HG03280 (cell line): ENCODE data around the gene TOX2.

Experiments used
- ATAC-seq: cut with Tn5 transposase; IDR thresholded peaks from one replicate; pipeline ENCODE4 v1.9.1; 2021; ENCODE audit warnings: mild to moderate bottlenecking, moderate library complexity; ENCODE audit not compliant: unreplicated experiment

TOX2 gene, protein sequence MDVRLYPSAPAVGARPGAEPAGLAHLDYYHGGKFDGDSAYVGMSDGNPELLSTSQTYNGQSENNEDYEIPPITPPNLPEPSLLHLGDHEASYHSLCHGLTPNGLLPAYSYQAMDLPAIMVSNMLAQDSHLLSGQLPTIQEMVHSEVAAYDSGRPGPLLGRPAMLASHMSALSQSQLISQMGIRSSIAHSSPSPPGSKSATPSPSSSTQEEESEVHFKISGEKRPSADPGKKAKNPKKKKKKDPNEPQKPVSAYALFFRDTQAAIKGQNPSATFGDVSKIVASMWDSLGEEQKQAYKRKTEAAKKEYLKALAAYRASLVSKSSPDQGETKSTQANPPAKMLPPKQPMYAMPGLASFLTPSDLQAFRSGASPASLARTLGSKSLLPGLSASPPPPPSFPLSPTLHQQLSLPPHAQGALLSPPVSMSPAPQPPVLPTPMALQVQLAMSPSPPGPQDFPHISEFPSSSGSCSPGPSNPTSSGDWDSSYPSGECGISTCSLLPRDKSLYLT

GRCh38 chr20:43914311-43915210, at the start of gene TOX2:
TSS of gene TOX2 (plus strand) at chr20:43914852. CDS start at chr20:43914892, 40 bp downstream.
- peak; percentile 51 for ATAC-seq

GRCh38 chr20:43868091-43868490, 46.6 kb upstream of the TOX2 start:
- ATAC-seq, result no peak

DNA sequence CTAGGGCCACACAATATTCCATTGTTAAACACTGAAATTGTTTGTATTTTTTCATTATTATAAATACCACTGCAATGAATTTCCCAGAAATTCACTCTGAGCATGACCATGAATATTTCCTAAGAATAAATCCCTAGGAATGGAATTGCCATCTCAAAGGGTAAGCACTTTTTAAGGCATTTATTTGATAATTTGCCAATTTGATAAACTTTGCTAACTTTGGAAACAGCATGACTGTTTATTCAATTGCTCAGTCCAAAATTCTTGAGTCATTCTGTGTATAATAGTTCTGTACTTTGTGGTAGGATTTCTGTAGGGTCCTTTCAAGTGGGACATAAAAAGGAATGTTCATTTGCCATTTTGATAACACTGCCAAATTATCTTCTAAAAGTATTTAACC, 44.2 kb upstream of the TOX2 start:
- no peak for ATAC-seq

GRCh38 chr20:43878776-43879175, 35.9 kb upstream of the TOX2 start:
- ATAC-seq, result no peak

DNA sequence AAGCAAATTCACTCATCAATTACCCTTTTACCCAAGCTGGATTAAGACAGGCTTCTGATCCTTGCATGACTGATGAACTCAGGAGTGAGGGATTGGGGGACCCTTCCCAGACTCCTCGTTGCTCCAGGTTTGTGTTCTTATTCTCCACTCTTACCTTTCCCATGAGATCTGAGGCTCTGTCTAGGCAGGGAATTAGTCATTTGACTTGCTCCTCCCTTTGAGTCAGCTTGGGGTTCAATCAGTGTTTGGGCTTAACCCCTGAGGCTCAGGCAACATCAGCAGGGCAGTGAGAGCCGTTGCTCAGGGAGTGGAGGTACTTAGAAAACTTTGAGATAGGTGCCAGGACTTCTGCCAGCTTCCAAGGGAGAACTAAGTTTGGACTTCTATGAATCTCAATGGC, 20.7 kb upstream of the TOX2 start:
- no peak for ATAC-seq

- ATAC-seq, result no peak
These were observed 20.2 kb upstream of the TOX2 start for GRCh38 chr20:43894491-43894890.

DNA sequence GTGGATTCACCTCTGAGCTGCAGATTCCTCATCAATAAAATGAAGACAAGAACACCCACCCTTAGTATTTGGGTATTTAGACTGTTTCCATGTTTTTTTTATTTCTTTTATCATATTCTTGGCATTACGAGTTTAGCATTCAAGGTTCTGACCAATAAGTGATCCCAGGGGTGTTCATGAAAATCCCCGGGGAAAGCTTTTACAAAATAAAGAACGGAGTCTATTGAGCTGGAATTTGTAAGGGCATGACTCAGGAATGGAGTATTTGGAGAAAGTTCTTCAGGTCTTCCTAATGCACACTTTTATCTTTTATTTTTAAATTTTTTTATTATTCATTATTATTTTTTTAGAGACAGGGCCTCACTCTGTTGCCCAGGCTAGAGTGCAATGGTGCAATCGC, 19.4 kb upstream of the TOX2 start:
- ATAC-seq, result no peak

DNA sequence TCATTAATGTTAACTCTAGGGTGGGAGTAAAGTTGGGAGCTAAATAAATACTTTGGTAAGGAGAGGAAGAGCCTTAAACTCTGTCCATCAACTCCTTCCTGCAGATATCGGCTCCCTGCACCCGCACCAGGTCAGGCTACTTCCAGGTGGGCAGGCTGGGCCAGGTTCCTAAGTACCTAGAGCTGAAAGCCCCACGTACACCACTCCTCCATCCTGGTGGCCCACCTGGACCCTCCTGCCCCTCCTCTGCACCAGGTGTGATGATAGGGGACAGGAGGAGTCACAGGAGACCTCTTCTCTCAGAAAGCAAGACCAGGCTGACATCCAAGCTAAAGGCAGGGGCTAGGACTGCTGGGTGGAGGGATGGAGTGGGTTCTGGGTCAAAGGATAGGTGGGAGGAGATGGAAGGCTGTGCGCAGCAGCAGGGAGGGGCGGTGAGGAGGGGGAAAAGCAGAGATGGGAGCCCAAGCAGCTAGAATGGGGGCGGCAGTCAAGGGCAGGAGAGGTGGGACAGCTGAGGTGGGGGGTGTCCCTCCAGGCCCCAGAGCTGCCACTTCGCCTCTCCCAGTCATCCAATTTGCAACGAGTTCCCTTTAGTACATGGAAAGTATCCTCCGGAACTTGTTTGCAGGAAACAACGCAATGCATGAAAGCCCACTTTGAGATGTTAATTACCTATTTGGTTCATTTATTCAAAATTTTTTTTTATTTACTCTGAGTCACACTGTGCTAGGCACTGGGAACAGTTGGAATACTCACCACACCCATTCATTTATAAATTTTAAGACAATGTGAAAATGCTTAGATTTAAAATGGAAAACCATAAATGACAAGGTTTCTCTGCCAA, 15.2 kb upstream of the TOX2 start:
- ATAC-seq, result no peak

DNA sequence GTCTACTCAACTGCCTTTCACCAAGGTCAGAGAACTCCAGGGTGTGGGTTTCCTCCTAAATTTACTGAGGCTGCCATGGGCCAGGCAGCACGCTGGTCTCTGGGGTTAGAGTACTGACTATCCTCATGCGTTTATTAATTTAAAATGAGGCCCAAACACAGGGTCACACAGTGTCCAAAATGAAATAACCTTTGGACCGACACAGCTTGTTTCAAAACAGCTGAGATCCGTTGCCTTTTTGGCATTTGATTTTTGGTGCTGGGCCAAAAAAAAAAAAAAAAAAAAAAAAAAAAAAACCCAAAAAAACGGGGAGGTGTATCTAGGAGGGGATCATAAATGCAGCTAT, 14.6 kb upstream of the TOX2 start:
- no peak for ATAC-seq

GRCh38 chr20:43900496-43900895, 14.2 kb upstream of the TOX2 start:
- no peak for ATAC-seq

DNA sequence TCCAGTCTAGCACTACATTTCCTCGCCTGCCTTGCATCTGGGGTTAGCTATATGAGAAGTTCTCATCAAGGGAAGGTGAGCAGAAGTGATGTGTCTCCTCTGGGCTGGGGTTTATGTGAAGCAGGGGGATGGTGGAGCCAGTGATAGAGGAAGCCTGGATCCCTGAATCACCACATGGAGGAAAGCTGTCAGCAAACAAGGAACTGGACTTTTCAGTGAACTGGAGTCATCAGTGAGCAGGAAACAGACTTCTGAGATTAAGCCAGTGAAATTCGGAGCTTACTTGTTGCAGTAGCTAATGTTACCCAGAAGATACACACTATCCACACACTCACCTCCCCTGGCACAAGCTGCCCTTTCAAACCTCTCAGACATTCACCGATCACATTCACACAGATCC, 13.4 kb upstream of the TOX2 start:
- ATAC-seq, result no peak

DNA sequence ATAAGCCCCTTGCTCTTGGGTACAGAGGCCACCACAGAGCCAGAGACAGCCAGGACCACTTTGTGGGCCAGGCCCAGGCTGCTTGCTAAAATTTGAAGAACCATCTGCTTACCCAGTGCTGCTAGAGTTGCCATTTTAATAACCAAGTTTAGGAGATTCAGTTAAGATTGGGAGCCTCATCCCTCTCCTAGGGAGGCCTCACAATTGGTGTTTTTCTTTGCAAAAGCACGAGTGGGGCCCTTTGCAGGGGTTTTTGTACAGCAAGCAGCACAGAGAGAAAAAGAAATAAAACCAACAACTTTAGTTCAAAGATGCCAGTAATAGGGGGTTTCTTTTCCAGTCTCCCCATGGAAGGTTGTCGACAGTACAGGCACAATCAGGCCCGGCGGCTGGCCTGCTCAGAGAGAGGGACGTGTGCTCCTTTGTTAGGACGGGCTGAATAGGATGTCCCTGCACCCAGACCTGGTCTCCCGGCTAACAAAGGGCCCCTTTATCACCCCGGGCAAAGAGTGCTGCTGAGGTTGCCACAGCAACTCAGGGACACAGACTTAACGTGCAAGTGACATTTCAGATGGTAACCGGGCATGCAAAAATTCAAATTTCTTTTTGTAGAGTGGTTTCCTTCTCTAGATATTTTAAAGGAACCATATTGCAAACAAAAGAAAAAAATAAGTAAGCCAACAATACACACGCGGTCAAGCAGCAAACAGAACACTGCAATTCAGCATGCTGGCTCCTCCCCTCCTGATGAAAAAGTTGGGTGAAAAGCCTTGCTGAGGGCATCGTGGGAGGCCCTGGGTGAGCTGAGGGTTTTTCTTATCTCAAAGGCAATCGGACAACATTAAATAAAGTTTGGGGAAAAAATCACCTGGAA, 10.5 kb upstream of the TOX2 start:
- no peak for ATAC-seq

DNA sequence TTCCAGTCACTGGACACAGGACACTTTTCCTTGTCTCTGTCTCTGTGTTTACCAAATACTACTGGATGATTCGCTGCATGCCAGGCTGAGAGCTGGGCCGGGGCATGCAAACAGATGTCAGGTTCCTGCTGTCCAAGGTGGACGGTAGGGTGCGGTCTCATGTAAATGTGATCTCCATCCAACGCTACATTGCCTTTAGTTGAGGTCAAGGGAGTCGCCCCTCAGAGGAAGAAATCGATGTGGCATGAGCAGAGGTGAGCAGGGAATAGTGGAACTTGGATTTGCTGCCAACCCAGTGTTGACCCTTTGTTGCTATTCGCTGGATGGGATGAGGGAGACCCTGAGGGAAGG, 9.8 kb upstream of the TOX2 start:
- no peak for ATAC-seq

DNA sequence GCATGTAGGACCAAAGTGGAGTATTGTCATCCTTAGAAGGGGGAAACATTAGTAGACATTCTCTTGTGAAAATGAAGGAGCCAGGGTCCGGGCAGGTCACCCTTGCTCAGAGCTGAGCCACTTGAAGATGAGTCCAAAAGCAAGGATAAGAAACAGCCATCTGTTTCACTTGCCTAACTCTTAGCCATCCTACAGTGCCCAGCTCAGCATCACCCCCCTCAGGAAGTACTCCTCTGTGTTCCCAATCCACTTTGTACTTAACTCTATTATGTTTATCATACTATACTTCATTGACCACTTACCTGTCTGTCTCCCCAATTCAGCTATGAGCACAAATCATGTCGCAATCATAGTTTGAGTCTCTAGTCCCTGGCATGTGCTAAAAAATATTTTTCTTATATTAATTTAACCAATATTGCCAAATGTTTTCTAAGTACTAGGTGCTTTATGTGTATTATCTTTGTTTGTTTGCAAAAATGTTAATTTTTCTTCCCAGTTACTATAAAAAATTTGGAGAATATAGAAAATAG, 8.1 kb upstream of the TOX2 start:
- ATAC-seq, result no peak

DNA sequence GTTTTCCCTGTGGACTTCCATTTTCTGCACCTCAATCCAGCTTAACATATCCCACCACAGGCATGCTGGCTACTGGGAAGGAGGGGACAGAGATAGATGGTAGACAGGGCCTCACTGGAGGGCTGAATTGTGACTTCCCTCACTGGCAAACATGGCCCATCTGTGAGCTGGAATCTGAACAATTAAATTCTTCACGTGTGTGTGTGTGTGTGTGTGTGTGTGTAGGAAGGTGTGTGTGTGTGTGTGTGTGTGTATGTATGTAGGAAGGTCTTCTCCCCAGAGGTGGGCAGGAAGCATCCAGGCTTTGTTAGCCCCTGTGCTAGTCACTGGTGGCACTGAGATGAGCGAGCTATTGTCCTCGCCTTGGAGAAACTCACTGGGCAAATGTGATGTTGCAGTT, 5.4 kb upstream of the TOX2 start:
- no peak for ATAC-seq

GRCh38 chr20:43909720-43910119, 4.9 kb upstream of the TOX2 start:
- no peak for ATAC-seq

- no peak for ATAC-seq
These were observed 4.1 kb upstream of the TOX2 start for GRCh38 chr20:43910564-43910963.

DNA sequence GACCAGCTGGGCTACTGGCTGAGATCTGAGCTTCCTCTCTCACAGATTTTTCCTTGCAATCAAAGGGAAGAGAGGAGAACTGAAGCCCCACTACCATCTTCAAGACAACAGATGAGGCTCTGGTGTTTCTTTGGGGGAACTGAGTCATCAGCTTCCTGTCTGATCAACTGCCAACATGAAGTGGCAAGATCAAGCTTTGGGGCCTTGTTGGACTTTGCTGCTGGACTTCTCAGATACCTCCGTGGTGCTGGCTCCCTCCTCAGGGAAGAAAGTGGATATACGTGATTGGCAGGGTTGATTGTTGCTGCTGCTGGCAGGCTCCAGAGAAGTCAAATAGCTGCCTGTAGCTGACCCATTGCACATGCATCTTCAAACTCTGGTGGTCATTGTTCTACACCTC, 3.6 kb upstream of the TOX2 start:
- no peak for ATAC-seq

GRCh38 chr20:43913291-43914025, 1.2 kb upstream of the TOX2 start:
- no peak for ATAC-seq
